OCI-LY3 (cell line): Measurements from ENCODE around the gene SLC44A1.

Experiments
- CTCF ChIP-seq: fragments of 200-600, 300-600 bp; sonication (generic); IDR thresholded peaks from 2 replicates; pipeline ENCODE4 v1.5.1; 2014; ENCODE audit warnings: antibody characterized with exemption, low read length, low read depth
- EZH2phosphoT487 ChIP-seq: fragments of 200-600 bp; shearing (Covaris generic); IDR thresholded peaks from 2 replicates; pipeline ENCODE4 v1.6.1; 2018; ENCODE audit warnings: antibody characterized with exemption, mixed run types, low read depth

DNA sequence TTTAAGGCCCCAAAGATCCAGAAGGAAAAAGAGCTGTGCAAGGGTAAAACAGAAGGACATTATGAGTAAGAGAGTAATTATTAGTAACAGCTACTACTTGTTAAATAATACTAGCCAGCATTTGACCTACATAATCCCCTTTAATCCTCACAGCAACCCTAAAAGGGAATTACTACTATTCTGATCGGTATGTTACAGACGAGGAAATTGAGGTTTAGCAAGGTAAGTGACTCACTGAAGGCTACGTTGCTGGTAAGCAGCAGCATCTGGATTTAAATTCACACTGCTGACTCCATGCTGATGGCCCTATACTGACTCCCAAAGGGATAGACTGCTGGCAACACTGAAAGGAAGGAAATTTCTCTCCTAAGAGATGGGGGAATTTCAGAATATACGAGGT lies 199.7 kb downstream of the SLC44A1 start:
- TF ChIP-seq EZH2phosphoT487: no peak
- TF ChIP-seq CTCF: no peak
